A549 (cell line): ENCODE measurements around the gene C10orf90. TPM values are rescaled to one million over a fixed set of nuclear protein-coding genes. Genes with fewer than 3 reads are reported as not detected.

ENCODE experiments used
- ATAC-seq, 2 experiments: fragments of 200-7000 bp in 1 of 2; fragments of >200 bp in 1 of 2; cut with Nextera tagmentation in 1 of 2; cut with Tn5 transposase in 1 of 2; 3 replicates each; pipeline versions ENCODE4 v1.8.0 to v1.9.1; 2018 to 2020; ENCODE audit warnings: mild to moderate bottlenecking in 1 of 2, moderate library complexity in 1 of 2
- CTCF ChIA-PET: fragments of 300-600 bp; sonication (Branson Sonifier 250); formaldehyde crosslinking; extraction: SDS; loops from one replicate; lab custom pipeline; 2021; ENCODE audit warnings: antibody characterized with exemption, inconsistent platforms; lab: Yijun Ruan, JAX
- POLR2A ChIA-PET: fragments of 350-600 bp; formaldehyde crosslinking; extraction: SDS; loops from one replicate; lab custom pipeline; 2021; ENCODE audit warnings: antibody characterized with exemption, inconsistent platforms; lab: Yijun Ruan, JAX
- DNase-seq, 2 experiments: peaks; one replicate each; pipeline versions ENCODE4 v3.0.0 to v3.0.0-alpha.2; 2011 to 2016; ENCODE audit warnings: low read depth in 1 of 2, low spot score in 1 of 2
- FAIRE-seq: peaks from 2 replicates; lab custom pipeline; 2011; peaks lifted over from hg19 to GRCh38; lab: Jason Lieb, UNC
- H3K27ac ChIP-seq, 2 experiments: fragments of >200 bp; sonication (Bioruptor Twin); formaldehyde crosslinking; 3 replicates each; pipeline ENCODE4 v1.5.1; 2016 to 2017
- H3K4me1 ChIP-seq: fragments of >200 bp; sonication (Bioruptor Twin); formaldehyde crosslinking; 3 replicates; pipeline ENCODE4 v1.6.1; 2016
- H3K4me2 ChIP-seq: fragments of >200 bp; sonication (Bioruptor Twin); formaldehyde crosslinking; 3 replicates; pipeline ENCODE4 v1.6.1; 2016
- H3K4me3 ChIP-seq: fragments of >200 bp; sonication (Bioruptor Twin); formaldehyde crosslinking; 3 replicates; pipeline ENCODE4 v1.5.1; 2016
- H3K9me3 ChIP-seq: fragments of >200 bp; sonication (Bioruptor Twin); formaldehyde crosslinking; 3 replicates; pipeline ENCODE4 v1.6.1; 2016
- CBX8 ChIP-seq: fragments of 200-600 bp; sonication (generic); IDR thresholded peaks from 2 replicates; pipeline ENCODE4 v1.6.1; 2016
- CHD4 ChIP-seq: fragments of 200-600 bp; sonication (generic); IDR thresholded peaks from 2 replicates; pipeline ENCODE4 v1.6.1; 2016; ENCODE audit warnings: antibody characterized with exemption, mild to moderate bottlenecking, borderline replicate concordance
- EHF ChIP-seq: fragments of 250-450 bp; sonication (Bioruptor Pico); IDR thresholded peaks from 2 replicates; pipeline ENCODE4 v1.5.0; 2020; ENCODE audit warnings: mild to moderate bottlenecking
- EHMT2 ChIP-seq: fragments of 200-600 bp; sonication (generic); IDR thresholded peaks from 2 replicates; pipeline ENCODE4 v1.6.1; 2016; ENCODE audit warnings: antibody characterized with exemption, low read depth, mild to moderate bottlenecking, moderate library complexity
- GATA3 ChIP-seq: IDR thresholded peaks from 2 replicates; pipeline ENCODE4 v1.6.1; 2012; ENCODE audit warnings: borderline replicate concordance
- HDAC2 ChIP-seq: fragments of 200-600 bp; sonication (generic); IDR thresholded peaks from 2 replicates; pipeline ENCODE4 v1.6.1; 2016
- HOXB13 ChIP-seq: fragments of 250-450 bp; sonication (Bioruptor Pico); IDR thresholded peaks from 2 replicates; pipeline ENCODE4 v1.5.0; 2020; ENCODE audit warnings: low read depth, mild to moderate bottlenecking, moderate library complexity
- HOXB5 ChIP-seq: fragments of 250-450 bp; sonication (Bioruptor Pico); IDR thresholded peaks from 2 replicates; pipeline ENCODE4 v1.5.0; 2020; ENCODE audit warnings: mild to moderate bottlenecking, moderate library complexity
- JUNB ChIP-seq: fragments of >200 bp; sonication (Bioruptor Twin); formaldehyde crosslinking; IDR thresholded peaks from 2 replicates; pipeline ENCODE4 v1.6.1; 2016
- KDM1A ChIP-seq: fragments of 200-600 bp; sonication (generic); IDR thresholded peaks from 2 replicates; pipeline ENCODE4 v1.6.1; 2016; ENCODE audit warnings: low read depth, mild to moderate bottlenecking
- KDM5A ChIP-seq: fragments of 200-600 bp; sonication (generic); IDR thresholded peaks from 2 replicates; pipeline ENCODE4 v1.6.1; 2016; ENCODE audit warnings: antibody characterized with exemption, mild to moderate bottlenecking
- MYC ChIP-seq: IDR thresholded peaks from 2 replicates; pipeline ENCODE4 v1.6.1; 2012; ENCODE audit warnings: mild to moderate bottlenecking, inconsistent platforms, low read length, improper control_type of control experiment, borderline replicate concordance
- NFE2L2 ChIP-seq: fragments of 150-350 bp; conservative IDR thresholded peaks from 2 replicates; pipeline ENCODE4 v1.6.1; 2014; ENCODE audit warnings: low read length
- NPAS2 ChIP-seq: fragments of 250-450 bp; sonication (Bioruptor Pico); IDR thresholded peaks from 2 replicates; pipeline ENCODE4 v1.8.0; 2022; ENCODE audit warnings: mild to moderate bottlenecking, moderate library complexity, borderline replicate concordance
- NR3C1 ChIP-seq: fragments of >200 bp; sonication (Bioruptor Twin); formaldehyde crosslinking; IDR thresholded peaks from 3 replicates; pipeline ENCODE4 v1.6.1; 2017
- PHF8 ChIP-seq: fragments of 200-600 bp; sonication (generic); IDR thresholded peaks from 2 replicates; pipeline ENCODE4 v1.6.1; 2016; ENCODE audit warnings: low read depth, mild to moderate bottlenecking, antibody characterized with exemption, moderate library complexity, borderline replicate concordance
- POLR2A ChIP-seq: IDR thresholded peaks from 2 replicates; pipeline ENCODE4 v1.6.1; 2012; ENCODE audit warnings: mild to moderate bottlenecking, low read length
- RAD21 ChIP-seq, 2 experiments: fragments of >200 bp in 1 of 2; sonication (Bioruptor Twin) in 1 of 2; formaldehyde crosslinking in 1 of 2; IDR thresholded peaks in 1 of 2; conservative IDR thresholded peaks in 1 of 2; 2 replicates in 1 of 2; 3 replicates in 1 of 2; pipeline ENCODE4 v1.6.1; 2012 to 2018; ENCODE audit warnings: inconsistent platforms in 1 of 2
- RCOR1 ChIP-seq: fragments of 150-350 bp; IDR thresholded peaks from 2 replicates; pipeline ENCODE4 v1.6.1; 2014; ENCODE audit warnings: antibody characterized with exemption, low read length, low read depth
- RFX5 ChIP-seq: fragments of 450-650 bp; IDR thresholded peaks from 2 replicates; pipeline ENCODE4 v1.7.1; 2014; ENCODE audit warnings: antibody characterized with exemption, mild to moderate bottlenecking, moderate library complexity
- SREBF2 ChIP-seq: fragments of 450-650 bp; IDR thresholded peaks from 2 replicates; pipeline ENCODE4 v1.6.1; 2014; ENCODE audit warnings: mild to moderate bottlenecking, moderate library complexity
- TFCP2L1 ChIP-seq: fragments of 250-450 bp; sonication (Bioruptor Pico); IDR thresholded peaks from 2 replicates; pipeline ENCODE4 v1.5.0; 2021; ENCODE audit warnings: mild to moderate bottlenecking
- TP53 ChIP-seq: fragments of 250-450 bp; sonication (Bioruptor Pico); IDR thresholded peaks from 2 replicates; pipeline ENCODE4 v1.5.0; 2021; ENCODE audit warnings: mild to moderate bottlenecking, moderate library complexity
- ZFP36 ChIP-seq: fragments of 450-650 bp; IDR thresholded peaks from 2 replicates; pipeline ENCODE4 v1.6.1; 2014; ENCODE audit warnings: borderline replicate concordance; ENCODE audit not compliant: partially characterized antibody
- ZSCAN20 ChIP-seq: fragments of 250-450 bp; sonication (Bioruptor Pico); IDR thresholded peaks from 2 replicates; pipeline ENCODE4 v1.8.0; 2022; ENCODE audit warnings: mild to moderate bottlenecking, moderate library complexity
- WGBS: methylation state at CpG from one replicate; pipeline ENCODE4 v1.1.6; 2017; ENCODE audit errors: missing lambda C conversion rate; 5-methylcytosine and 5-hydroxymethylcytosine counted together
- polyA plus RNA-seq, 4 experiments: library from polyadenylated mRNA; depleted of rRNA in 3 of 4; stranded (reverse); fragments of >200 nt; fragmentation: RNase III in 1 of 4; extraction: RNeasy Plus Mini Kit Qiagen cat#74134 plus additional on column Dnase treatment in 1 of 4; gene quantifications; 2 replicates in 3 of 4; 3 replicates in 1 of 4; pipeline ENCODE4 v1.2.3, GENCODE V29; 2011 to 2017
- TF ChIP-seq, protein P1 (sequence below): fragments of 450-650 bp; IDR thresholded peaks from 2 replicates; pipeline ENCODE4 v1.6.1; 2014; ENCODE audit warnings: antibody characterized with exemption
- TF ChIP-seq, protein P2 (sequence below): fragments of >200 bp; sonication (Bioruptor Twin); formaldehyde crosslinking; IDR thresholded peaks from 3 replicates; pipeline ENCODE4 v1.6.1; 2016
- TF ChIP-seq, protein P3 (sequence below): fragments of >200 bp; sonication (Bioruptor Twin); formaldehyde crosslinking; IDR thresholded peaks from 2 replicates; pipeline ENCODE4 v1.6.1; 2016

C10orf90 gene
- polyA plus RNA-seq, 2 of the 4 experiments (the other 2 are of a cell fraction), result 0.70 to 2.0 TPM

DNA sequence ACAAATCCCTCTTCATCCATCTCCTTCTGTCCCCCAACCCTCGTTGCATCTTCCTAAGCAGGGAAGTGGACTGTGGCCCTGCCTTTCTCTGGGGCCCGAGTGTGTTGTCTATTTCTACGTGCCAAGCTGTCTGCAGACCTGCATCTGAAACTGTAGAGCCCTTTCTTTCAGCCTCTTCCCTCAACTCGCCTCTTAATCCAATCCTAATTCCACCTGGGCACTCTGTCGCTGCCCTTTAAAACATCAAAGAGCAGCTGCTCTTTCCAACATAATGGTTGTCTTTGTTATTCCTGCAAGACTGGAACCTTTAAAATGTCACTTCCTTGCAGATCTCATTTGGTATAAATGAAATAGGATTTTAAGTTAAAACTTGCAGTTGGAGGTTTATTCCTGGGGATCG is 260.7 kb downstream of the C10orf90 start:
- ATAC-seq, result no peak
- no peak for FAIRE-seq
- H3K4me2 ChIP-seq, result no peak overlapping the region
- 55% methylated on average over 6 of the region's 6 CpGs for whole genome bisulfite sequencing
- no peak for DNase-seq
- CTCF ChIA-PET, result interaction anchor here (1.3 kb wide), 1 partner anchor 10 kb away, joined by 3 read pairs; no protein-coding TSS in a partner anchor
- POLR2A ChIA-PET, result no interaction called here
- no peaks in the 10 kb centered on the region for H3K4me1 ChIP-seq
- TF ChIP-seq, protein P1, sequence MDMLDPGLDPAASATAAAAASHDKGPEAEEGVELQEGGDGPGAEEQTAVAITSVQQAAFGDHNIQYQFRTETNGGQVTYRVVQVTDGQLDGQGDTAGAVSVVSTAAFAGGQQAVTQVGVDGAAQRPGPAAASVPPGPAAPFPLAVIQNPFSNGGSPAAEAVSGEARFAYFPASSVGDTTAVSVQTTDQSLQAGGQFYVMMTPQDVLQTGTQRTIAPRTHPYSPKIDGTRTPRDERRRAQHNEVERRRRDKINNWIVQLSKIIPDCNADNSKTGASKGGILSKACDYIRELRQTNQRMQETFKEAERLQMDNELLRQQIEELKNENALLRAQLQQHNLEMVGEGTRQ, result no peak
- TF ChIP-seq, protein P2, sequence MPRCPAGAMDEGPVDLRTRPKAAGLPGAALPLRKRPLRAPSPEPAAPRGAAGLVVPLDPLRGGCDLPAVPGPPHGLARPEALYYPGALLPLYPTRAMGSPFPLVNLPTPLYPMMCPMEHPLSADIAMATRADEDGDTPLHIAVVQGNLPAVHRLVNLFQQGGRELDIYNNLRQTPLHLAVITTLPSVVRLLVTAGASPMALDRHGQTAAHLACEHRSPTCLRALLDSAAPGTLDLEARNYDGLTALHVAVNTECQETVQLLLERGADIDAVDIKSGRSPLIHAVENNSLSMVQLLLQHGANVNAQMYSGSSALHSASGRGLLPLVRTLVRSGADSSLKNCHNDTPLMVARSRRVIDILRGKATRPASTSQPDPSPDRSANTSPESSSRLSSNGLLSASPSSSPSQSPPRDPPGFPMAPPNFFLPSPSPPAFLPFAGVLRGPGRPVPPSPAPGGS, result no peak
- TF ChIP-seq ZFP36, result no peak
- no peak for TF ChIP-seq GATA3
- TF ChIP-seq NR3C1, result no peak
- no peak for TF ChIP-seq POLR2A
- no peak for TF ChIP-seq NPAS2 (CRISPR knock-in tag)
- no peak for TF ChIP-seq JUNB
- no peak for TF ChIP-seq CBX8
- TF ChIP-seq EHMT2, result no peak
- no peak for TF ChIP-seq ZSCAN20
- no peak for TF ChIP-seq CHD4
- no peak for TF ChIP-seq KDM5A
- no peak for TF ChIP-seq KDM1A
- TF ChIP-seq, protein P3, sequence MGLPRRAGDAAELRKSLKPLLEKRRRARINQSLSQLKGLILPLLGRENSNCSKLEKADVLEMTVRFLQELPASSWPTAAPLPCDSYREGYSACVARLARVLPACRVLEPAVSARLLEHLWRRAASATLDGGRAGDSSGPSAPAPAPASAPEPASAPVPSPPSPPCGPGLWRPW, result no peak
- TF ChIP-seq RAD21 (conservative IDR thresholded peaks at IDR 0.05 in 1 of 2, IDR thresholded peaks at IDR 0.05 in 1 of 2), result no peak
- no peak for TF ChIP-seq RFX5
- TF ChIP-seq TFCP2L1, result no peak
- no peak for TF ChIP-seq TP53 (CRISPR knock-in tag)
- no peak for TF ChIP-seq EHF
- no peak overlapping the region for H3K4me3 ChIP-seq
- no peaks in the 10 kb centered on the region for H3K9me3 ChIP-seq
- H3K27ac ChIP-seq, result no peak overlapping the region

DNA sequence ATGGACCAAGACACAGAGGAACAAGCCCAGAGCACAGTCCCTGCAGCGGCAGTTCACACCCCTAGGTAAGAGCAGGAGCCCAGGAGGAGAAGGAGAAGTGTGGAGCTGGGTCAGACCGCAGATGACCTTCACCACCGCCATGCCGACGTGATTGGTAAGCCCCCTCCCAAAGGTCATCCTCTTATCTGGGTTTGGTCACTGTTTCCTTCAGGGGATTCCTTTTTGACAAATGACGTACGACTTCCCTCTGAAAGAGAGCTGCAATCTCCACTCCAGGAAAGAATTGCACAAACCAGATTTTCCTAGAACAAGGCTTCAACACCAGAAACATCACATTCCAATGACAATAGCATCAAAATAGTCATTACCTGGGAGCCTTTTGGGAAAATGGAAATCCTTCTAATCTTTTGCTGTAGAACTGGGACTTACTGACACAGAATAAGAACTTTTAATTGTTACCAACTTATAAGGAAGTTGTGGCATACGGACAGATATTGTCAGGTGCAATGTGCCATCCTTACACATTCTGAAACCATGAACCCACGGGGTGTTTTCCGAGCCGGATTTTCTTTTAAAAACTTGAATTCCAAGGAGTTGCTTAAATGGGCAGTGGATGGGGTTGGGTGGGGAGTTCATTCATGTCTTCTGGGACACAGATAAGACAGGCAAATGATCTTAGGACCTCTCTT is 261.4 kb downstream of the C10orf90 start:
- ATAC-seq, result no peak
- peak overlapping the region in 1 of 2 experiments; percentile 24; a peak in 1 of 6 replicates for H3K27ac ChIP-seq
- no peaks in the 10 kb centered on the region for H3K9me3 ChIP-seq
- ChIA-PET POLR2A (no interaction called here), CTCF (interaction anchor here (2.2 kb wide), 1 partner anchor 95 kb away, joined by 7 read pairs; no protein-coding TSS in a partner anchor)
- FAIRE-seq, result no peak
- WGBS, result 72% methylated on average over 11 of the region's 11 CpGs
- no peak overlapping the region for H3K4me3 ChIP-seq
- no peak for DNase-seq
- H3K4me1 ChIP-seq, result no peaks in the 10 kb centered on the region
- H3K4me2 ChIP-seq, result no peak overlapping the region
- TF ChIP-seq ZFP36, result no peak
- no peak for TF ChIP-seq HOXB5 (CRISPR knock-in tag)
- no peak for TF ChIP-seq SREBF2
- TF ChIP-seq PHF8, result no peak
- TF ChIP-seq, protein P1, result no peak
- TF ChIP-seq EHMT2, result no peak
- no peak for TF ChIP-seq POLR2A
- TF ChIP-seq MYC, result no peak
- no peak for TF ChIP-seq NFE2L2
- no peak for TF ChIP-seq RCOR1
- no peak for TF ChIP-seq HDAC2
- TF ChIP-seq JUNB, result no peak
- TF ChIP-seq HOXB13, result no peak
